ENCODE data around the gene SLC17A8.

- TF ChIP-seq MAX (IDR thresholded peaks at IDR 0.05; ENCODE audit: low read depth, low read length) (no peak), CTCF (IDR thresholded peaks at IDR 0.05; ENCODE audit: low read depth, low read length) (no peak)
Measured at GRCh38 chr12:100329800-100330199, 27.1 kb upstream of the SLC17A8 start.

Measured in NB4 (cell line).